Inferior parietal cortex (tissue), 1 donor: Measurements from ENCODE around the gene LCA5L.
"Not testable (repeated sequence)": the region's sequence is repeated elsewhere in the genome, so short reads cannot be mapped to it uniquely, and the experiment has no call there.

Source experiments
- DNase-seq: peaks from one replicate; pipeline ENCODE4 v3.0.0-alpha.2; 2016; ENCODE audit errors: extremely low spot score

LCA5L gene

DNA sequence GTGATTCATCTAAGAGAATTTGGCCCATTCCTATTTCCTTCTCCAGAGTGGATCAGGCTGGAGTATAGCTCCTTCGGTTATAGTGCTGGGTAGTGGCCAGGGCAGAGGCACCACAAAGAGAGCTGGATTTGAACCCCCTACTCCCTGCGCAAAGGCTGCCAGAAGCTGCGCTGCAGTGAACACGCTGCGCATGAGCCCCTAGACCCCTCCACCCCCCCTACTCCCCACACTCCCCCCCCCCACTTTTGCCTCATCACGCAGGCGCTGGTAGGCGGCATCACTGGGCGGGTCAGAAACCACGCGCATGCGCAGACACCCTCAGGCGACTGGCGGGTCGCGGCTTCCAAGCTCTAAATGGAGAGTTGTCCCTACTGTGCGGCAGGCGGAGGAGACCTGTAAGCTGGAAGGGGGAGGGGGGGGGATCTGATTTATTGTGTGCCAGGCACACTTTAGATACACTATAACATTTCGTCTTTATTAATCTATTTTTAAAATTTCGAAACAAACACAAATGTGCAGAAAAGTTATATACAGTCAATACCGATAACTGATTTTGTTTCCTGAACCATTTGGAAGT lies 58.0 kb downstream of the LCA5L start:
- DNase-seq = peak; percentile 90

DNA sequence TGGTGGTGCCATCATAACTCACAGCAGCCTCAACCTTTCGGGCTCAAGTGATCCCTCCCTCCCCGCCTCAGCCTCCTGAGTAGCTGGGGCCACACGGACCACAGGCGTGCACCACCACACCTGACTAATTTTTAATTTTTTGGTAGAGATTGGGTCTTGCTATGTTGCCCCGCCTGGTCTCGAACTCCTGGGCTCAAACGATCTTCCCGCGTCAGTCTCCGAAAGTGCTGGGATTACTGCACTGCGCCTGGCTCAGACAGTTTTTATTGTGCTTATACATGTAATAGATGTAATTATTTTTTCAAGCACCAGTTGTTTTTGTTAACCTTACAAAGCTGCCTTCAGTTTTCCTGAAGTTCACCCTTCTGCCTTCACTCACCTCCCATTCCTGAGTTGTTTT lies 58.7 kb downstream of the LCA5L start:
- no peak for DNase-seq

DNA sequence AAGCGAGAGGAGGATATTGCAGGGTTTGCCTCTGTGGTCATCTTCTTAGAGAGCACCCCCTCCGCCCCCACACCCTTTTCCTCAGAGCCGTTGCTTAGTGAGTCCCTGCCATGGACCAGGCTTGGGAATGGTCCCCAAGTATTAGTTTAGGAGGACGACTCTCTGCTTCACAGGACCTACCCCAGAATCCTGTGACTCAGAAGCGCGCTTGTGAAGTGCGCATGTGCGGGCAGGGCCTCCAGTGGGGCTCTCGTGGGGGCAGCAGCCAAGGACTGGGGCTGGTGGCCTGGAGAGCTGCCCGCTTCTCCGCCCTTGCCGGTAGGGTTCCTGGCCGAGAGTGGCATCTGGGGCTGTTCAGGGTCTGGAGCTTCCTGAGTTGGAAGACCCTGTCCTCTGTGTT lies 59.4 kb downstream of the LCA5L start:
- DNase-seq = no peak

DNA sequence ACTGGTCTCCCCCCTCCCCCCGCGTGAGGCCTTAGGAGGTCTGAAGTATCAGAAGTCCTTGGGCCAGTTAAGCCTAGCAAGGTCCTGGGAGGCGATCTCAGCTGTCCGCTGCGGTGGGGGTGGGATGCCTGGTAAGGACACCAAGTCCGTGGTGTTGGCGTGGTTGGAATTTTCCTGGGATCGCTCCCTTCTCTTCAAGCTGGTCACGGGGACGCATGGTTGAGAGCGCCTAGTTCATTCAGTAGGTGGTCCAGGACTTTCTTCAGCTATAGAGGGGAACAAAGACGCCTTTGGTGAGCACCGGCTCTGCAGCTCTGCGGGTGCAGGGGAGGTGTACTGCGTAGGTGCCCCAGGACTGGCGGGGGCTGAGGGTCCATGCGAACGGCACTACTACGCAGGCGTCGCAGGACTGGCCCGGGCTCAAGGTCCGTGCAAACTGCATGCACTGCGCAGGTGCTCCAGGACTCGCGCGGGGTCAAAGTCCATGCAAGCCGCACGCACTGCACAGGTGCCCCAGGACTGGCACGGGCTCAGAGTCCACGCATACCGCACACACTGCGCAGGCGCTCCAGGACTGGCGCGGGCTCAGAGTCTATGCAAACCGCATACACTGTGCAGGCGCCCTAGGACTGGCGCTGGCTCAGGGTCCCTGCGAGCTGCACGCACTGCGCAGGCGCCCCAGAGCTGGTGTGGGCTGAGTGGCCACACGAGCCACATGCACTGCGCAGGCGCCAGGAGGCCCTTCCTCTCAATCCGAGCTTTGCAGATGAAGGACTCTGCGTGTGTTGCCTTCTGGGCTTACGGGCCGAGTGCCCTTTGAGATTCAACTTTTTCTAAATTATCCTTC lies 60.1 kb downstream of the LCA5L start:
- peak; percentile 79 for DNase-seq

DNA sequence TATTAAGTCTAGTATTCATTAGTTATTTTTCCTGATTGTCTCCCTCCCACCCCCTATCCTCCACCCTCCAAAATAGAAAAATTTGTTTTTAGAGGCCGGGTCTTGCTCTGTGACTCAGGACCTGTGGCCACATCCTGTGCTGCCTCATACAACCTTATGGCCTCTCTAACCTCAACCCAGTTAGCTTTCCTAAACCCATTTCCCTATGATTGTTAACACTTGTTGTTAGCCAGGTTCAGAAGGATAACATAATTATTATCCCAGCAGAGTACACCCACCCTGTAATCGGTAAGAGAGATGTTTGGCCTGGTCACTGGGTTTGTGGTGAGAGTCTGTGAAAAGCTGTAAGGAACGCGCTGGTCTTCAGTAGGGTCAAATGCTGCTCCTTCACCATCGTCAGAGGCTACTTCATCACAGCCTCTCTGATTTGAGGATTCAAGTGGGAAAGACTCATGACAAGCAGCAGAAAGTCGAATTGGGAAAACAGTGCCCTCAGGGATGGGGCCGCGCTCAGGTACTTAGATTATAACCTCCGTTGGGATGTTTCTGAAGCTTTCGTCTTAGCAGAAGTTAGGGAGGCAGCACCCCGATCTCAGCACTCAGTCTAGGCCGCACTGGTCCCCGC lies 60.8 kb downstream of the LCA5L start:
- no peak for DNase-seq

DNA sequence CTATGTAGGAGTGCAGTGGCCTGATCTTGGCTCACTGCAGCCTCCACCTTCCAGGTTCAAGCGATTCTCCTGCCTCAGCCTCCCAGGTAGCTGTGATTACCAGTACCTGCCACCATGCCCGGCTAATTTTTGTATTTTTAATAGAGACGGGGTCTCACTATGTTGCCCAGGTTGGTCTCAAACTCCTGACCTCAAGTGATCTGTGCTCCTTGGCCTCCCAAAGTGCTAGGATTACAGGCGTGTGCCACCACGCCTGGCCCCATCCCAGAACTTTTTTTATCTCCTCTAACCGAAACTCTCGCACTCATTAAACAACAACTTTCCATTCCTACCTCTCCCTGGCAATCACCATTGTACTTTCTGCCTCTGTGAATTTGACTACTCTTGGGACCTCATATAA lies 63.5 kb downstream of the LCA5L start:
- not testable (repeated sequence) for DNase-seq

DNA sequence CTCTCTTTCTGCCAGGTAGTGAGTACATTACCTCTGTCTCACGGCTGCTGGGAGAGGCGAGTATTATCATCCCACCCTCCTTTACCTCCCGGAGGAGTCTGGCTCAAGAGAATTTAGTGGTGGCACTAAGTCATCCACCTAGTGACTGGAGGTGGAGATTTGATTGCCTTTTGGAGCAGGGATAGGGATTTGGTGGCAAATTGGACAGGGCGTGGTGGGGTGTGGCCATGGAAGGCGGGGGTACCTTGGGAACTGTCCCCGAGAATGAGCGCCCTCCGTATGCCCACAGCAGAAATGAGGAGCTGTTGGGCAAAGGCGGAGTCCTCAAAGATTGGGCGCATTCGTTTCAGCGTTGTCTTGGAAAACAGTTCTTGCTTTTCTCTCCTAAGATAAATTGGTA lies 64.6 kb downstream of the LCA5L start:
- no peak for DNase-seq

DNA sequence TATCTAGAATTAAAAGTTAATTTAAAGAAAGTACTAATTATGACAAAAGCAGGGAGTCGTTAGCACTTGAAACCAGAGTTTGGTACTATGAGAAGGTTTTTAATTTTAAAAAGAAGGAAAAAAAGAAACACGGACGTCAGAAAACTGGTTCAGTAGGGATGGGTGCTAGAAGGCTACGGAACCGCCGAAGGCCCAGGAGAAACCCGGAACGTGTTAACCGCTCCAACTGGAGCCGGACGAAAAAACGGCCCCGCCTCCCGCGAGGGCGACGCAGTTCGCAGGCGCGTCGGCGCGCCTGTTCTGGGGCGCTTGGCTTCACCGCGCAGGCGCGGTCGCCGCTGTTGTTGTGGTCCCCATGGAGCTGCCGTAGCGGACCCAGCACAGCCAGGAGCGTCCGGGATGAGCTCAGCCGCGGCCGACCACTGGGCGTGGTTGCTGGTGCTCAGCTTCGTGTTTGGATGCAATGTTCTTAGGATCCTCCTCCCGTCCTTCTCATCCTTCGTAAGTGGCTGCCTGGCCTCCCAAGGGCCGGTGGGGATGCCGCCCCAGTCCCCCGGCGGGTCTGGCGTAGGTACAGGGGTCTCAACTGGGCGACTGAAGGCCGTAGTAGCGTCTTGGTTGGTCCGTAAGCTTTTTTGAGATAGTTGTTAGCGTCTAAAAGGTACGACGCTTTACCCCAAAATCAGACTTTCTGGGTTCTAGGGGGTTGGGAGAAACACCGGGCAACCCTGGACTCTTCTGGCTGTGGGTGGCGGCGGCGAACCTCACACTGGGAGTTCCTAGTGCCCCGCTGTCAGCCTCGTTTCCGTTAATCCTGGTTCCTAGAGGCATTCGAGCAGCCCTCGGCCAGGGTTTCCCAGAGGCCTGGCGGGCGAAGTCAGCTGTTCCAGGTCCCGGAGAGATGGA lies 65.3 kb downstream of the LCA5L start:
- peak; percentile 95 for DNase-seq

DNA sequence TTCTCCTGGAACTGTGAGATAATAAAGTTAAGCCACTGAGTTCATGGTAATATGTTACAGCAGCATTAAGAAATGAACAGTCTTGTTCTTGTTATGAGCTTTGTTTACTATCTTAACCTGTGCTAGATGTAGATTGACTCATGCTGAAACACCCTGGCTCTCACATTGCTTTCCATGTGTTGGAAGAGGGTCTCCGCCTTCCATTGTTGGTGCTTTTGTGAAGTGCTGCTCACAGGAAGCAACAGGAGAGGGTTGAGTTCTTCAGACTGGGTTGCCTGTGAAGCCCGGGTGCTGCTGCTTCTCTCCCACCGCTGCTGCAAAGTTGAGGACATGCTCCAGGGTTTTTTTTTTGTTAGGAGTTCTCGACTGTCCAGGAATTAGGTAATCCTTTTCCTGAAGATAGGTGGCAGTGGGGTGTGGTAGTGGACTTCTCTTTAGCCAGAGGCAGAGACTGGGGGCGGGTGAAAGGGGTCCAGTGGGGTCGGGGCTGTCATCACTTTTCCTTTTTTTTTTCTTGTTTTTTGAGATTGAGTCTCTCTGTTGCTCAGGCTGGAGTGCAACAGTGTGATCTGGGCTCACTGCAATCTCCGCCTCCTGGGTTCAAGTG lies 68.0 kb downstream of the LCA5L start:
- DNase-seq = no peak

DNA sequence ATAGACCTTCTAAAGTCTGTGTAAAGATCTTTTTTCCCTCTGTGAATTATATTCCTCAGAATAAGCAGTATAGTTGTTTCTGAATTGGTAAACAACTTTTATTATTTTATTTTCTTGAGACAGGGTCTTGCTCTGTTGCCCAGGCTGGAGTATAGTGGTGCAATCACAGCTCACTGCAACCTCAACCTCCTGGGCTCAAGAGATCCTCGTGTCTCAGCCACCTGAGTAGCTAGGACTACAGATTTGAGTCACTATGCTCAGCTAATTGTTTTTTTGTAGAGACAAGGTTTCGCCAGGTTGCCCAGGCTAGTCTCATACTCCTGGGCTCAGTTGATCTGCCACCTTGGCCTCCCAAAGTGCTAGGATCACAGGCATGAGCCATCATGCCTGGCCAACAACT lies 70.1 kb downstream of the LCA5L start:
- DNase-seq = no peak

DNA sequence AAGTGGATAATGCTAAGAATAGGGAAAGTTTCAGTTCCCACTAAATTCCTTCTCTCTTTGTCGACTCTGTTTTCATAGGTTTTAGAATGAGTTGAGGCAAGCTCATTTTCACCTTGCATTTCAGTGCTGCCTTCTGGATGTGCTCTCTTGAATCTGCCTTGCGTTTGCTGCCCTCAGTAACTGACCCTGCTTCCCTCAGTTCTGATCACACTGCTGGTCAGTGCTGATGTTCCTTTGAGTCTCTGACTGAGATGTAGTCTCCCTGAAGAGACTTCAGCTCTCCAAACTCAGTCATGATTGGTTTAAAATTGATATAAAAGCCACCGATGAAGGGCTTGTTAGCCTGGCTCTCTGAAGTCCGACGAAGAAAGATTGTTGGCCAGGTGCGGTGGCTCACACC lies 71.5 kb downstream of the LCA5L start:
- no peak for DNase-seq

DNA sequence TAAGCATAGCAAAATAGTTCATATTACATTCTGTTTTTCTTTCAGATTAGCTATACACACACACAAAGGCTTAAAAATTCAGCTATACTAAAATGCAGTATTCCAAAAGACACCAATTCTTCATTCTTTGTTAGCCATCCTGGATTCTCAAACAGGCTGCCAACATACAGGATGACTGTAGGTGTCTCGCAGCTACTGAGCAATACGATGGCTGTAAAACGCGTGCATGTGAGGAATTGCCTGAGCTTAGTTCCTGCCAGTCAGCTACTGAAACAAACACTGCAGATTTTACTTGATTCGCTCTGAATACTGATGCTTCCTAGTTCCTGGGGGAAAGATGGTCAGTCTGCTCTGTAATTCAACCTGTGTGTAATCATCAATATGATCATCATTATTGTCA lies 71.9 kb downstream of the LCA5L start:
- peak; percentile 40 for DNase-seq

DNA sequence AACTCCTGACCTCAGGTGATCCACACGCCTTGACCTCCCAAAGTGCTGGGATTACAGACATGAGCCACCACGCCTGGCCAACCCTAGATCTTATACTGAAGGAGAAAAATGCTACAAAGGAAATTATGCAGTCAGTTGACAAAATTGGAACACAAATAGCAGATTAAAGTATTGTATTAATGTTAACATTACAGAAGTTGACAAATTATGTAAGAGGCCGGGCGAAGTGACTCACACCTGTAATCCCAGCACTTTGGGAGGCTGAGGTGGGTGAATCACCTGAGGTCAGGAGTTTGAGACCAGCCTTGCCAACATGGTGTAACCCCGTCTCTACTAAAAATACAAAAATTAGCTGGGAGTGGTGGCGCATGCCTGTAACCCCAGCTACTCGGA lies 75.7 kb downstream of the LCA5L start:
- not testable (repeated sequence) for DNase-seq

DNA sequence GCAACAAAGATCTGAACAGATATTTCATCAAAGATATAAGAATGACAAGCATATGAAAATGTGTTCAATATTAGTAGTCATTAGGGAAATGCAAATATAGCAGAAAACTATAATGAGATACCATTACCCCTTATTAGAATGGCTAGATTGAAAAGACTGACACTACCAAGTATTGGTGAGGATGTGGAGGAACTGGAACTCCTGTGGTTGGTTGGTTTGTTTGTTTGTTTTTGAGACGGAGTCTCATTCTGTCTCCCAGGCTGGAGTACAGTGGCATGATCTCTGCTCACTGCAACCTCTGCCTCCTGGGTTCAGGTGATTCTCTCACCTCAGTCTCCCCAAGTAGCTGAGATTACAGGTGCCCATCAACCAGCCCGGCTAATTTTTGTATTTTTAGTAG lies 77.8 kb downstream of the LCA5L start:
- no peak for DNase-seq

DNA sequence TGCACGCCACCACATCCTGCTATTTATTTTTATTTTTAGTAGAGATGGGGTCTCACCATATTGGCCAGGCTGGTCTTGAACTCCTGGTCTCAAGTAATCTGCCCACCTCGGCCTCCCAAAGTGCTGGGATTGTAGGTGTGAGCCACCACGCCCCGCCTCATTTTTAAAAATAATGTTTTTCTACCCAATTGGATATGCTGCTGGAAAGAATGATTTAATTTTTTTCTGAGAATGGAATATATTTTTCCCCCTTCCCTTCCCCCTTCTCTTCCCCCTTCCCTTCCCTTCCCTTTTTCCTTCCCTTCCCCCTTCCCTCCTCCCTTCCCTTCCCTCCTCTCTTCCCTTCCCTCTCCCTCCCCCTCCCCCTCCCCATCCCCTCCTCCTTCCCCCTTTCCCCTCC lies 79.0 kb downstream of the LCA5L start:
- no peak for DNase-seq

DNA sequence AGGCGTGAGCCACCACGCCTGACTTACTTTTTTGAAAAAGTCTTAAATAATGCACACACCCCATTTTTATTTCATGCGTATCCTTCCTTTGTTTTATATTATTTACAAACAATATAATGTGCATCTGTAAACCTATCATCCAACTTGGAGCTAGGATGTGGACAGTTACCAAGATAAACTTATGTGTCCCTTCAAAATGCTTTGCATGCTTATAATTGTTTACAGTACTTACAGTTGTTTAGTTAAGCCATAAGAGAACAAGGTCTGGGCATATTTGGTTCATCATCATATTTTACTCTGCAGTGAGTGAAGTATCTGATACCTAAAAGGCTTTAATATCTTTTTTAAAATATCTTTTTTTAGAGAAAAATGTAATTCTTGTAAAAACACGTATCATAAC lies 80.6 kb downstream of the LCA5L start:
- DNase-seq = no peak

DNA sequence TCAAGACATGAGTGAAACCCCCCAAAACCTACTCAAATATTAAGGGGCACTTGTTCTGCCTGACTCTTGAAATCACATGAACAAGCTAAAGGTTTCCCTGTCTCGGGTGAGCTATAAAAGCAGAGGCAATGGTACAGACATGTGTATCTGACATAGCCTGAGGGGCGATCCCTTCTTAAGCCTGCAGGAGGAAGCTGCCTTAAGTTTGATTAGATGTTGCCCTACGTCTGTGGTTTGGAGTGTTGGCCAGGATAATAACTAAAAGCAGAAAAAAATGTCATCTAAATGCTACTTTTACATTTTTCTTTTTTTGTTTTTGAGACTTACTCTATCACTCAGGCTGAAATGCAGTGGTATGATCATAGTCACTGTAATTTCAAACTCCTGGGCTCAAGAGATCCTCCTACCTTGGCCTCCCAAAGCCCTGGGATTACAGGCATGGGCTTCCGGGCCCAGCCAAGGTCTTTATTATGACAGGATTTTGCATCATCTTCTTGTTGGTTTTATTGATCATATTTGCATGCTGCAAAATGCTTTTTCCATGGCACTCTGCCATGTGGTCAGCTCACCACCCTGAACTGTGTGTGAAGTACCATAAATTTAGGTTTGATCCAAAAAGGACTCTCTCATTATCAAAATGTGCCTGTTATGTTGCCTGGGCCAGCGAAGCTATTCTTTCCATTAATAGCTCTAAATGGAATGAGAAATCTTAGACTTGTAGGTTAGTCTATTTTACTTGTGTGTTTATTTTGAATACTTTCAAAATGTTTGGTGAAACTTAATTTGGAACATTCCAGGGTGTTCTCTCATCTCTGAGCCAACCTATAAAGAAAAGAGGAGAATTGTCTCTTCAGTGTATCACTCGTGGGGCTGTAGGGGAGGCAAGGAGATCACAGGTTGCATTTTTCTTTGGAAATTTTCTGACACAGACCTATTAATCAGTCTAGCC lies 81.7 kb downstream of the LCA5L start:
- no peak for DNase-seq

DNA sequence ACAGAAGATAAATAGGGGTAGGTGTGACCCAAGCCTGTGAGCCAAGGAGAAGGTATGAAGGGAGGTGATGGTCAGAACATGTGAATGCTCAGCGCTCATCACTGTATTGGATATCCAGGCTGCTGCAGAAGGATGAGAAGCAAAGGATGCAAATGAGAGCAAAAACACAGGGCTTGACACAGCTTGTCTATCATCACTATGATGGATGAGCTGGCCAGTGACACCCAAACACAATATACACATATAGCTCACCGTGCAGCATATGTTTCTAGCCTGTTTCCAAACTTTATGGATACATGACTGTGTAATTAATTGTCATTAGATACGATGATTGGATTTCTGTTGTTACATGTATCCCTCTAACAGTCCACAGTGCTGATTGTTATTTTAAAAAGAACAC lies 82.8 kb downstream of the LCA5L start:
- DNase-seq = no peak

DNA sequence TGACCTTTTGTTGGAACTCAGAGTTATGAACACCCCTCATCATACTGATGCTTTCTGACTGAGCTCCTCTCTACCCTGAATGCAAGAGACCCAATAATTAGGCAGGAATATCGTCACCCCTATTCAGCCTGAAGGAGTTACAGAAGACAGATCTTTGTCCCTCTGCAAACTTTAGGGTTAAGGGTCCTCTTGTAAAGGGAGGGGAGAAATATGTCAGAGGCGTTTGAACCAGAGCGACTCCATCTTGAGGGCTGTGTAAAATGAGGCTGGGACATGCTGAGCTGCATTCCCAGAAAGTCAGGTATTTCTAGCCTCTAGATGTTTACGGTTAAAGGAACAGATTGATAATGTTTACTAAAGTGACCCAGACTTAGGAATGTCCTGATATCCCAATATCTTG lies 86.2 kb downstream of the LCA5L start:
- no peak for DNase-seq
